Ascending aorta (tissue), 2 donors: ENCODE measurements around the gene LHFPL6. TPM values are rescaled to one million over a fixed set of nuclear protein-coding genes. Genes with fewer than 3 reads are reported as not detected.
A peak's percentile ranks its signal among the peaks of the same experiment; 100 is the strongest.

Experiments
- DNase-seq, 2 donors: peaks; one replicate each; pipeline ENCODE4 v3.0.0-alpha.2; 2019; ENCODE audit warnings: low spot score in 2 of 2
- H3K27ac ChIP-seq, 2 donors: fragments of 200-600 bp; sonication (generic); one replicate each; pipeline ENCODE4 v1.5.1; 2016 to 2017; ENCODE audit warnings: mild to moderate bottlenecking in 1 of 2
- H3K27me3 ChIP-seq: fragments of 200-600 bp; sonication (generic); one replicate; pipeline ENCODE4 v1.5.1; 2017
- H3K36me3 ChIP-seq, 2 donors: fragments of 200-600 bp; sonication (generic); one replicate each; pipeline ENCODE4 v1.5.1; 2016
- H3K4me1 ChIP-seq, 2 donors: fragments of 200-600 bp; sonication (generic); one replicate each; pipeline ENCODE4 v1.5.1; 2016 to 2017; ENCODE audit warnings: mild to moderate bottlenecking in 1 of 2
- H3K4me3 ChIP-seq, 2 donors: fragments of 200-600 bp; sonication (generic); one replicate each; pipeline ENCODE4 v1.5.1; 2016 to 2017; ENCODE audit warnings: mild to moderate bottlenecking in 1 of 2
- H3K9me3 ChIP-seq, 2 donors: fragments of 200-600 bp; sonication (generic); one replicate each; pipeline ENCODE4 v1.5.1; 2016
- CTCF ChIP-seq, 3 experiments: fragments of 200-600 bp in 2 of 3; fragments of 450-650 bp in 1 of 3; sonication (generic) in 2 of 3; IDR thresholded peaks; one replicate each; pipeline ENCODE4 v1.5.1; 2016 to 2019; ENCODE audit warnings: antibody characterized with exemption in 3 of 3, mild to moderate bottlenecking in 1 of 3, moderate library complexity in 1 of 3
- intact Hi-C: fragments of 100-400 bp; cut with DNase I; formaldehyde crosslinking; loops from one replicate; pipeline ENCODE4 v1.15.1; 2023
- total RNA-seq: library from RNA; depleted of rRNA; stranded (reverse); fragments of >200 nt; gene quantifications from one replicate; pipeline ENCODE4 v1.1.0, GENCODE V29; 2016

LHFPL6 gene
- total RNA-seq, 1 donor from 2014 or later: 69.4 TPM

DNA sequence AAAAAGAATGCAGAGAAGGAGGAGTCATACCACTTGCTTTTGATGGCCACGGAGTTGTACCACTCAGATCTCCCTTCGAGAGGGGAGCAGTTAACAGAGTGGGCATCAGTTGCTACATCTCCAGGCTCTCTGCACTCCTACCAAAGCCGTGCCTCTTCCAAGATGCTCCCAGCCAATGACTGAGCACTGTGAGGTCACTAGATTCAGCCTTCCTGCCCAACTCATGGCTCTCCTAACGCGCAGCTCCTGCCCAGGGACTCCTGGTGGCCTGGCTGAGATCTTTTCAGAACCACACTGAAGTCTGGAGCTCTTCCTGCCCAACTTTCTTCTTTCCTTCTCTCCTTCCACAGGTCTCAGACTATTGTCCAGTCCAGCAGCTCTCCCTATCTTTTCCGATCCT lies 66.7 kb downstream of the LHFPL6 start:
- Histone ChIP-seq H3K27me3 (no peaks in the 10 kb centered on the region), H3K9me3 (no peaks in the 10 kb centered on the region), H3K36me3 (no peaks in the 10 kb centered on the region), H3K4me3 (no peak overlapping the region), H3K4me1 (peaks cover 0 to 18% of the 10 kb centered on the region in 2 donors), H3K27ac (peak overlapping the region in 1 of 2 donors; percentile 21)
- DNase-seq: no peak
- intact Hi-C loops: no loop called here
- TF ChIP-seq CTCF (IDR thresholded peaks at IDR 0.05): no peak

DNA sequence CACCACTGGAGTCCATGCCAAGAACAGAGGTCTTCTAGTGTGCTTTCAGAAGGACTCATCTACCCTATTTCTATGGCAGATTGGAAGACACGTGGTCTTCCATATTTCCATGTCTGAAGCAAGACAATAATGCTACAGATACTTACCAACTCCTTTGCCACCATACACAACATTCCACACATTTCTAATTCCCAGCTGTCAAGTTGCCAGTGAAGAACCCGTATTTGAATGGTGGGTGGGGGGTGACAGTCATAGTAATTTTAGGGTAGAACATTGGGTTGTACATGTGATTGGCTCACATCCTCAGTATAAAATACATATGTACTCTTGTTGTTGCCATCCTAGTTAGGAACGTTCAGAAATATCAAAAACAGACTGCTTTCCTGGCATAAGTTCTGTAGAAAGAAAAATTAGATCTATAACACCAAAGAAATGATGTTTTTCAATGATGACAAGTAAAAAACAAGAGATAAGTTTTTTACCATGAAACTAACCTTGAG lies 69.3 kb downstream of the LHFPL6 start:
- DNase-seq: no peak
- no peak overlapping the region for H3K4me3 ChIP-seq
- H3K27ac ChIP-seq: no peak overlapping the region
- no peak for TF ChIP-seq CTCF (IDR thresholded peaks at IDR 0.05)
- H3K9me3 ChIP-seq: no peaks in the 10 kb centered on the region
- no peaks in the 10 kb centered on the region for H3K36me3 ChIP-seq
- peaks cover 4 to 27% of the 10 kb centered on the region in 2 donors for H3K4me1 ChIP-seq
- H3K27me3 ChIP-seq: no peaks in the 10 kb centered on the region
- intact Hi-C loops: no loop called here

GRCh38 chr13:39531646-39532045 lies 71.3 kb downstream of the LHFPL6 start:
- Histone ChIP-seq H3K9me3 (no peaks in the 10 kb centered on the region), H3K27me3 (no peaks in the 10 kb centered on the region), H3K4me1 (peaks cover 6 to 36% of the 10 kb centered on the region in 2 donors), H3K4me3 (no peak overlapping the region), H3K27ac (no peak overlapping the region), H3K36me3 (no peaks in the 10 kb centered on the region)
- no peak for TF ChIP-seq CTCF (IDR thresholded peaks at IDR 0.05)
- intact Hi-C loops: no loop called here
- no peak for DNase-seq

GRCh38 chr13:39530916-39531315 lies 72.1 kb downstream of the LHFPL6 start:
- Histone ChIP-seq H3K9me3 (no peaks in the 10 kb centered on the region), H3K4me1 (peaks cover 6 to 37% of the 10 kb centered on the region in 2 donors), H3K27ac (no peak overlapping the region), H3K27me3 (no peaks in the 10 kb centered on the region), H3K36me3 (no peaks in the 10 kb centered on the region), H3K4me3 (no peak overlapping the region)
- TF ChIP-seq CTCF (IDR thresholded peaks at IDR 0.05): no peak
- intact Hi-C loops: no loop called here
- DNase-seq: no peak

DNA sequence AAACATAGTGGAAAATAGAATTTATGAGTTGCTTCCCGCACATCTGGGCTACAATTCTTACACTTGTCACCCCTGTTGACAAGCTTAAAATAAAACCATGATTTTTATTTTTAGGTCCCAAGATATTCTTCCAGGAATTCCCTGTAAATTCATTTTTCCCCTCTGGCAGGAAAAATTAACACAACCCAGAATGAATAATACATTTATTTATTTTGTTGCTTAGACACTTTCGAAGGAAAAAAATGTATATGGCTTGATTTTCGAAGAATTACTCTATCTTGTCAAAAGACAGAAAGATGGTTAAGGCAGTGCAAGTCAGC lies 74.4 kb downstream of the LHFPL6 start:
- intact Hi-C loops: loop anchor here (1.0 to 5.0 kb wide), 3 partner anchors 12 to 111 kb away; partner anchors contain the start of gene LHFPL6
- Histone ChIP-seq H3K4me3 (peak overlapping the region in 1 of 2 donors; percentile 41), H3K27ac (peak overlapping the region; percentile 59 to 70), H3K36me3 (no peaks in the 10 kb centered on the region), H3K27me3 (no peaks in the 10 kb centered on the region), H3K9me3 (no peaks in the 10 kb centered on the region), H3K4me1 (peaks cover 6 to 36% of the 10 kb centered on the region in 2 donors)
- no peak for TF ChIP-seq CTCF (IDR thresholded peaks at IDR 0.05)
- no peak for DNase-seq
